GM19043 (cell line): ENCODE measurements around the gene CRYGN.

Experiments
- ATAC-seq: cut with Tn5 transposase; IDR thresholded peaks from one replicate; pipeline ENCODE4 v1.9.1; 2021; ENCODE audit warnings: low read depth; ENCODE audit not compliant: unreplicated experiment

CRYGN gene

GRCh38 chr7:151439855-151440798 lies at the start of gene CRYGN:
TSS of gene CRYGN (minus strand) at chr7:151440141. CDS start at chr7:151439917, 224 bp downstream.
- no peak for ATAC-seq

GRCh38 chr7:151489498-151489897 lies 49.6 kb upstream of the CRYGN start:
- no peak for ATAC-seq

GRCh38 chr7:151488096-151488495 lies 48.2 kb upstream of the CRYGN start:
- no peak for ATAC-seq

GRCh38 chr7:151487228-151487627 lies 47.3 kb upstream of the CRYGN start:
- no peak for ATAC-seq

- no peak for ATAC-seq
Observed at GRCh38 chr7:151486074-151486473, 46.1 kb upstream of the CRYGN start.

- no peak for ATAC-seq
Observed at GRCh38 chr7:151484971-151485707, 45.2 kb upstream of the CRYGN start.

- ATAC-seq: no peak
Observed at GRCh38 chr7:151483711-151483983, 43.7 kb upstream of the CRYGN start.

GRCh38 chr7:151482883-151483710 lies 43.2 kb upstream of the CRYGN start:
- ATAC-seq: no peak

- ATAC-seq: no peak
Observed at GRCh38 chr7:151481650-151482505, 41.9 kb upstream of the CRYGN start.

GRCh38 chr7:151477867-151478266 lies 37.9 kb upstream of the CRYGN start:
- no peak for ATAC-seq

GRCh38 chr7:151472644-151473380 lies 32.9 kb upstream of the CRYGN start:
- no peak for ATAC-seq

- ATAC-seq: no peak
Observed at GRCh38 chr7:151470711-151471110, 30.8 kb upstream of the CRYGN start.

GRCh38 chr7:151469281-151469680 lies 29.3 kb upstream of the CRYGN start:
- no peak for ATAC-seq

- ATAC-seq: no peak
Observed at GRCh38 chr7:151468217-151469018, 28.5 kb upstream of the CRYGN start.

GRCh38 chr7:151465169-151465568 lies 25.2 kb upstream of the CRYGN start:
- ATAC-seq: no peak

- ATAC-seq: no peak
Observed at GRCh38 chr7:151462306-151462779, 22.4 kb upstream of the CRYGN start.

- ATAC-seq: no peak
Observed at GRCh38 chr7:151461942-151462230, 21.9 kb upstream of the CRYGN start.

GRCh38 chr7:151461096-151461941 lies 21.4 kb upstream of the CRYGN start:
- no peak for ATAC-seq
